B cell (primary cell): ENCODE results near the gene PPIP5K2. TPM values are rescaled to one million over a fixed set of nuclear protein-coding genes. Genes with fewer than 3 reads are reported as not detected.

Experiments used
- ATAC-seq: fragments of 200-7000 bp; cut with Tn5 transposase; one replicate; pipeline ENCODE4 v1.10.0; 2021; ENCODE audit warnings: low read depth, mild to moderate bottlenecking, moderate number of reproducible peaks, moderate library complexity
- CTCF ChIA-PET: fragments of 350-600 bp; sonication (Branson Sonifier 250); formaldehyde crosslinking; loops from one replicate; lab custom pipeline; 2021; ENCODE audit warnings: antibody characterized with exemption, inconsistent platforms; lab: Charles Lee
- POLR2A ChIA-PET: fragments of 350-600 bp; sonication (Branson Sonifier 250); formaldehyde crosslinking; loops from one replicate; lab custom pipeline; 2021; ENCODE audit warnings: antibody characterized with exemption; lab: Charles Lee
- DNase-seq: peaks from one replicate; pipeline ENCODE4 v3.0.0; 2013
- H2AFZ ChIP-seq: 2 replicates; pipeline ENCODE4 v1.6.1; 2012; ENCODE audit warnings: mild to moderate bottlenecking, low read depth, low read length; ENCODE audit not compliant: insufficient read depth, poor library complexity, severe bottlenecking
- H3K27ac ChIP-seq, 2 donors: 1 replicate in 1 of 2; 2 replicates in 1 of 2; pipeline ENCODE4 v1.5.1; 2012 to 2013; ENCODE audit warnings: low read length in 2 of 2, mild to moderate bottlenecking in 2 of 2, moderate library complexity in 1 of 2
- H3K27me3 ChIP-seq, 4 experiments: fragments of 200-600 bp in 1 of 4; sonication (generic) in 1 of 4; replicated peaks in 1 of 4; 1 replicate in 2 of 4; 2 replicates in 2 of 4; pipeline versions ENCODE4 v1.6.1 to v1.7.0; 2013 to 2016; ENCODE audit warnings: low read length in 3 of 4, mild to moderate bottlenecking in 2 of 4, mixed read lengths in 1 of 4, moderate library complexity in 1 of 4; ENCODE audit not compliant: insufficient read depth in 4 of 4, control insufficient read depth in 3 of 4; ENCODE audit errors: control extremely low read depth in 1 of 4
- H3K36me3 ChIP-seq, 2 experiments: replicated peaks in 1 of 2; 1 replicate in 1 of 2; 2 replicates in 1 of 2; pipeline versions ENCODE4 v1.6.1 to v1.7.1; 2013; ENCODE audit warnings: low read length in 1 of 2; ENCODE audit not compliant: insufficient read depth in 2 of 2, control insufficient read depth in 1 of 2; ENCODE audit errors: control extremely low read depth in 1 of 2, extremely low read depth in 1 of 2
- H3K4me1 ChIP-seq, 2 donors: fragments of 200-600 bp in 1 of 2; sonication (generic) in 1 of 2; 1 replicate in 1 of 2; 2 replicates in 1 of 2; pipeline versions ENCODE4 v1.5.1 to v1.6.1; 2013 to 2017; ENCODE audit warnings: low read length in 2 of 2; ENCODE audit not compliant: control insufficient read depth in 2 of 2, insufficient read depth in 2 of 2
- H3K4me2 ChIP-seq: replicated peaks from 2 replicates; pipeline ENCODE3; 2012; ENCODE audit warnings: mild to moderate bottlenecking, low read depth, low read length; ENCODE audit not compliant: poor library complexity, severe bottlenecking
- H3K4me3 ChIP-seq, 5 experiments: fragments of 200-600 bp in 1 of 5; sonication (generic) in 1 of 5; 1 replicate in 3 of 5; 2 replicates in 2 of 5; pipeline versions ENCODE4 v1.5.1 to v1.7.0; 2011 to 2016; ENCODE audit warnings: low read length in 4 of 5, mild to moderate bottlenecking in 4 of 5, low read depth in 2 of 5, control low read depth in 1 of 5, moderate library complexity in 1 of 5; ENCODE audit not compliant: insufficient read depth in 1 of 5; ENCODE audit errors: control extremely low read depth in 1 of 5, extremely low read depth in 1 of 5
- H3K79me2 ChIP-seq: fragments of 200-600 bp; sonication (generic); one replicate; pipeline ENCODE4 v1.6.0; 2016; ENCODE audit warnings: low read length; ENCODE audit not compliant: control insufficient read depth, insufficient read depth
- H3K9ac ChIP-seq: fragments of 200-600 bp; sonication (generic); 2 replicates; pipeline ENCODE4 v1.6.1; 2017; ENCODE audit warnings: mild to moderate bottlenecking, low read length, moderate library complexity
- H3K9me3 ChIP-seq, 3 donors: one replicate each; pipeline versions ENCODE4 v1.6.1 to v1.7.1; 2013; ENCODE audit warnings: low read length in 2 of 3; ENCODE audit not compliant: control insufficient read depth in 2 of 3, insufficient read depth in 1 of 3; ENCODE audit errors: control extremely low read depth in 1 of 3
- H4K20me1 ChIP-seq: 2 replicates; pipeline ENCODE4 v1.6.0; 2012; ENCODE audit warnings: mild to moderate bottlenecking, low read length; ENCODE audit not compliant: insufficient read depth, control insufficient read depth, poor library complexity, severe bottlenecking
- H3K27ac Mint-ChIP-seq: one replicate; pipeline ENCODE4 v1.8.0; 2021; ENCODE audit warnings: mixed read lengths
- H3K27me3 Mint-ChIP-seq: one replicate; pipeline ENCODE4 v1.8.0; 2021; ENCODE audit warnings: mixed read lengths
- H3K4me1 Mint-ChIP-seq: one replicate; pipeline ENCODE4 v1.8.0; 2021; ENCODE audit warnings: mixed read lengths
- H3K4me3 Mint-ChIP-seq: one replicate; pipeline ENCODE4 v1.8.0; 2021; ENCODE audit warnings: mixed read lengths
- H3K9me3 Mint-ChIP-seq: one replicate; pipeline ENCODE4 v1.8.0; 2022; ENCODE audit warnings: mixed read lengths; ENCODE audit not compliant: insufficient read depth
- CTCF ChIP-seq: fragments of 200-600 bp; IDR thresholded peaks from one replicate; pipeline ENCODE4 v1.8.0; 2022; ENCODE audit warnings: antibody characterized with exemption, mild to moderate bottlenecking
- EZH2 ChIP-seq: IDR thresholded peaks from 2 replicates; pipeline ENCODE4 v1.6.1; 2012; ENCODE audit warnings: borderline replicate concordance, low read depth, mild to moderate bottlenecking, moderate library complexity, low read length; ENCODE audit not compliant: insufficient read depth, poor library complexity, severe bottlenecking
- WGBS: methylation state at CpG from one replicate; pipeline ENCODE4 v1.1.5; 2013; ENCODE audit warnings: missing lambda C conversion rate; ENCODE audit not compliant: insufficient coverage; 5-methylcytosine and 5-hydroxymethylcytosine counted together
- intact Hi-C: fragments of 100-400 bp; cut with micrococcal nuclease; formaldehyde crosslinking; loops from one replicate; pipeline ENCODE4 v1.10.0; 2022
- polyA plus RNA-seq: library from polyadenylated mRNA; depleted of rRNA; stranded (reverse); fragments of >200 nt; gene quantifications from 2 replicates; pipeline ENCODE4 v1.2.3, GENCODE V29; 2012
- total RNA-seq, 2 donors: library from RNA; stranded (reverse); fragments of 120-200 nt in 1 of 2; gene quantifications; 1 replicate in 1 of 2; 2 replicates in 1 of 2; pipeline versions ENCODE4 v1.2.3 to v1.2.4, GENCODE V29; 2013 to 2022

Gene PPIP5K2
- total and polyA plus RNA-seq, 2 donors (not counting 1 experiment from before 2014, with no cell fraction given), result 14.5 to 80.5 TPM

- ChIA-PET POLR2A (no interaction called here), CTCF (interaction anchor here (1.8 kb wide), 1 partner anchor 16 kb away, joined by 5 read pairs; no protein-coding TSS in a partner anchor)
- no peak overlapping the region for H3K4me3 ChIP-seq
- no peak for DNase-seq
- H3K36me3 ChIP-seq, result no peaks in the 10 kb centered on the region
- ATAC-seq, result no peak
- intact Hi-C loops, result no loop called here
- no peaks in the 10 kb centered on the region for H3K79me2 ChIP-seq
- no peaks in the 10 kb centered on the region for H3K9me3 Mint-ChIP-seq
- H3K27me3 Mint-ChIP-seq, result no peaks in the 10 kb centered on the region
- no peaks in the 10 kb centered on the region for H4K20me1 ChIP-seq
- H3K27ac ChIP-seq, result no peak overlapping the region
- no peaks in the 10 kb centered on the region for H3K27me3 ChIP-seq
- H3K9ac ChIP-seq, result no peak overlapping the region
- H3K4me1 ChIP-seq, result peaks cover 5 to 11% of the 10 kb centered on the region in 2 donors
- H3K4me3 Mint-ChIP-seq, result no peak overlapping the region
- no peak overlapping the region for H3K4me2 ChIP-seq
- TF ChIP-seq CTCF (no peak), EZH2 (no peak)
- peaks cover 24% of the 10 kb centered on the region for H3K4me1 Mint-ChIP-seq
- H2AFZ ChIP-seq, result no peak overlapping the region
- H3K27ac Mint-ChIP-seq, result no peak overlapping the region
- no peaks in the 10 kb centered on the region for H3K9me3 ChIP-seq
Observed at GRCh38 chr5:103209065-103209464, 89.0 kb downstream of the PPIP5K2 start.

- no peak overlapping the region for H3K27ac Mint-ChIP-seq
- Histone ChIP-seq H3K9ac (no peak overlapping the region), H3K36me3 (no peaks in the 10 kb centered on the region), H4K20me1 (no peaks in the 10 kb centered on the region), H2AFZ (no peak overlapping the region), H3K79me2 (no peaks in the 10 kb centered on the region), H3K27me3 (no peaks in the 10 kb centered on the region), H3K4me1 (peaks cover 5 to 11% of the 10 kb centered on the region in 2 donors), H3K27ac (no peak overlapping the region), H3K4me2 (no peak overlapping the region), H3K9me3 (no peaks in the 10 kb centered on the region), H3K4me3 (no peak overlapping the region)
- WGBS, result no CpG with 5 or more reads among the region's 2 CpGs
- ChIA-PET POLR2A (no interaction called here), CTCF (interaction anchor here (1.3 to 1.5 kb wide), 2 partner anchors 14 to 15 kb away, joined by 3 to 4 read pairs; no protein-coding TSS in a partner anchor)
- TF ChIP-seq CTCF, result no peak
- TF ChIP-seq EZH2, result no peak
- peaks cover 24% of the 10 kb centered on the region for H3K4me1 Mint-ChIP-seq
- H3K27me3 Mint-ChIP-seq, result no peaks in the 10 kb centered on the region
- H3K9me3 Mint-ChIP-seq, result no peaks in the 10 kb centered on the region
- H3K4me3 Mint-ChIP-seq, result no peak overlapping the region
- intact Hi-C loops, result loop anchor here (5.0 kb wide), 1 partner anchor 46 kb away; the partner anchor contains the start of gene MACIR
- no peak for DNase-seq
- no peak for ATAC-seq
Observed at GRCh38 chr5:103210952-103211351, 90.9 kb downstream of the PPIP5K2 start.
